Omental fat pad (tissue), 4 donors: ENCODE results near the gene EXOC6B. TPM values are rescaled to one million over a fixed set of nuclear protein-coding genes. Genes with fewer than 3 reads are reported as not detected.

Experiments used
- ATAC-seq: fragments of 150-250 bp; one replicate; pipeline ENCODE4 v1.9.1; 2016; ENCODE audit warnings: mild to moderate bottlenecking, moderate library complexity; ENCODE audit not compliant: low FRiP score
- DNase-seq: peaks from one replicate; pipeline ENCODE4 v3.0.0-alpha.2; 2019; ENCODE audit warnings: low spot score
- total RNA-seq, 4 donors: library from RNA; depleted of rRNA; stranded (reverse); fragments of >200 nt; gene quantifications; one replicate each; pipeline ENCODE4 v1.1.0, GENCODE V29; 2016
- TF ChIP-seq, protein P1 (sequence below), 3 donors: fragments of 450-650 bp; IDR thresholded peaks; one replicate each; pipeline ENCODE4 v1.5.1; 2016 to 2017; ENCODE audit warnings: antibody characterized with exemption in 3 of 3, mild to moderate bottlenecking in 3 of 3, moderate library complexity in 2 of 3

Gene EXOC6B
- total RNA-seq, 4 donors from 2014 or later: 25.6 to 38.3 (median 30.1) TPM

DNA sequence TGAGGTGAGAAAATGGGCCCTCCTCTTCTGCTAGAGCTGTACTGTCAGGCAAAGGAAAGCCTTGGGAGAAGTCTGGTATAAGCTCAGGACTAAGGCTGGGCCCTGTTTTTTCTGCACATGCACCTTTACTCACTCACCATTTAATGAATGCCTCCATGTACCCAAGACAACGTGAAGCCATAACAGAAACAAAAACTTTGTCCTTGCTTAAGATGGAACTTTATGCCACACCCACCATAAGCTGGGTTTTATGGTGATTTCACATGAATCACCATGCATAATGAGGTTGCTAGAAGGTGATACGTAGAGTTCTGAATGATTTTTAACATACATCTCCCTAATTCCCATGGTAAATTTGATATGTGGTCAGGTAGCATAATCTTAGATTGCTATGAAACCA lies 614.5 kb downstream of the EXOC6B start:
- TF ChIP-seq, protein P1, sequence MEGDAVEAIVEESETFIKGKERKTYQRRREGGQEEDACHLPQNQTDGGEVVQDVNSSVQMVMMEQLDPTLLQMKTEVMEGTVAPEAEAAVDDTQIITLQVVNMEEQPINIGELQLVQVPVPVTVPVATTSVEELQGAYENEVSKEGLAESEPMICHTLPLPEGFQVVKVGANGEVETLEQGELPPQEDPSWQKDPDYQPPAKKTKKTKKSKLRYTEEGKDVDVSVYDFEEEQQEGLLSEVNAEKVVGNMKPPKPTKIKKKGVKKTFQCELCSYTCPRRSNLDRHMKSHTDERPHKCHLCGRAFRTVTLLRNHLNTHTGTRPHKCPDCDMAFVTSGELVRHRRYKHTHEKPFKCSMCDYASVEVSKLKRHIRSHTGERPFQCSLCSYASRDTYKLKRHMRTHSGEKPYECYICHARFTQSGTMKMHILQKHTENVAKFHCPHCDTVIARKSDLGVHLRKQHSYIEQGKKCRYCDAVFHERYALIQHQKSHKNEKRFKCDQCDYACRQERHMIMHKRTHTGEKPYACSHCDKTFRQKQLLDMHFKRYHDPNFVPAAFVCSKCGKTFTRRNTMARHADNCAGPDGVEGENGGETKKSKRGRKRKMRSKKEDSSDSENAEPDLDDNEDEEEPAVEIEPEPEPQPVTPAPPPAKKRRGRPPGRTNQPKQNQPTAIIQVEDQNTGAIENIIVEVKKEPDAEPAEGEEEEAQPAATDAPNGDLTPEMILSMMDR (IDR thresholded peaks at IDR 0.05): no peak
- no peak for DNase-seq

DNA sequence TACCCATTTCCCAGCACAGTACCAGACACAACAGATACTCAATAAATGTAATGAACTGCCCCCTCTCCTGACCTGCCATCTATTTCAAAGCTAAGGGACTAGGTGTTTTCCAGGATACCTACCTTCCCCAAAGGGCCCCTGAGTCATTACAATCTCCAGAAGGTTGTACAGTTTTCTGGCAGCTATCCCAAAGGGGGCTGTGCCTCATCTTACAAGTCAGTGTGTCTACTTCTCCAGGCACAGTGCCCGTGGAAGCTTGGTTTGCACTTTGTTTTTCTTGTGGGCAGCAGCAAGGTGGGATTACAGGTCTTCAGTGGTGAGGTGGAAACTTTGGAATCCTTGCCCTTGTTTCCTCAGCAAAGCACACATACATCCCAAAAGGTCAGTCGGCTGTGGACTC lies 615.4 kb downstream of the EXOC6B start:
- DNase-seq: no peak
- TF ChIP-seq, protein P1 (IDR thresholded peaks at IDR 0.05): no peak
- no peak for ATAC-seq

More for the DNA sequence above, 614.5 kb downstream of the EXOC6B start:
- no peak for ATAC-seq

DNA sequence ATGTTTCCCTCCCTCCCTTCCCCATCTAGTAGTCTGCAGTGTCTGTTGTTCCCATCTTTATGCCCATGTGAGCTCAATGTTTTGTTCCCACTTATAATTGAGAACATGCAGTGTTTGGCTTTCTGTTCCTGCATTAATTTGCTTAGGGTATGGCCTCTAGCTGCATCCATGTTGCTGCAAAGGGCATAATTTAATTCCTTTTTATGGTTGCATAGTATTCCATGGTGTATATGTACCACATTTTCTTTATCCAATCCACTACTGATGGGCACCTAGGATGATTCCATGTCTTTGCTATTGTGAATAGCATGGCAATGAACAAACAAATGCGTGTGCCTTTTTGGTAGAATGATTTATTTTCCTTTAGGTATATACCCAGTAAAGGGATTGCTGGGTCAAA lies 617.6 kb downstream of the EXOC6B start:
- ATAC-seq (no peak), DNase-seq (no peak)
- TF ChIP-seq, protein P1 (IDR thresholded peaks at IDR 0.05): no peak

DNA sequence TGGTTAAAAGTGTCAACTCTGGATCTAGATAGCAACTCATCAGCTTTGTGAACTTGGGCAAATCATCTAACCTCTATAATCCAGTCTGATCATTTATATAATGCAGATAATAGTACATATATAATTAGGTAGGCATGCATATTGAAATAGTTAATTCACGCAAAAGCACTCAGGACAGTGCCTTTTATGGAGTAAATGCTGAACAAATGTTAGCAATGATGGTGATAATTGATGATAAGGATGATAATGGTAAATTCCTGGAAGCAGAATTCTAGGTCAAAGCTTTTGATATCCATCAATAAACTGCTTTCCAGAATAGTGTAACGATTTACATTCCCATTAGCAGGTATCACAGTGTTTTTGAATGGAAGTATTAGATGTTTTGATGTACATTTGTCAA lies 618.5 kb downstream of the EXOC6B start:
- ATAC-seq (no peak), DNase-seq (no peak)
- TF ChIP-seq, protein P1 (IDR thresholded peaks at IDR 0.05): no peak

DNA sequence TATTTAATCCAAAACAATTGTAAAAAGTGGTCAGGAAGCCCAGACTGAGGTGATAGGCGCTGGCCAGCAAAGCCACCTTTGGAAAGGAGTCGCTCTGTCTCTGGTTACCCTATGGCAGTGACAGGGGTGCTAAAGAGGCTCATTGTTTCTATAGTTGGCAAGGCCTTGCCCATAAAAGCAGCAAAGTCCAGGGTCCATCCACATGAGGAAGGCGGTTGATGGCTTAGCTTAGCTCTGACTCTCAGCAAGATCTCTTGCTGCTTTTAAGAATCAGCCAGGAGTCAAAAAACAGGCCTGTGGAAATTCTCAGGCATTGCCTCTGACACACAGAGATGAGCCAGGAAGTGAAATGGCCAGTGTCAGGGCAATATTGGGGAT lies 620.3 kb downstream of the EXOC6B start:
- TF ChIP-seq, protein P1 (IDR thresholded peaks at IDR 0.05): no peak
- DNase-seq: no peak
- no peak for ATAC-seq

DNA sequence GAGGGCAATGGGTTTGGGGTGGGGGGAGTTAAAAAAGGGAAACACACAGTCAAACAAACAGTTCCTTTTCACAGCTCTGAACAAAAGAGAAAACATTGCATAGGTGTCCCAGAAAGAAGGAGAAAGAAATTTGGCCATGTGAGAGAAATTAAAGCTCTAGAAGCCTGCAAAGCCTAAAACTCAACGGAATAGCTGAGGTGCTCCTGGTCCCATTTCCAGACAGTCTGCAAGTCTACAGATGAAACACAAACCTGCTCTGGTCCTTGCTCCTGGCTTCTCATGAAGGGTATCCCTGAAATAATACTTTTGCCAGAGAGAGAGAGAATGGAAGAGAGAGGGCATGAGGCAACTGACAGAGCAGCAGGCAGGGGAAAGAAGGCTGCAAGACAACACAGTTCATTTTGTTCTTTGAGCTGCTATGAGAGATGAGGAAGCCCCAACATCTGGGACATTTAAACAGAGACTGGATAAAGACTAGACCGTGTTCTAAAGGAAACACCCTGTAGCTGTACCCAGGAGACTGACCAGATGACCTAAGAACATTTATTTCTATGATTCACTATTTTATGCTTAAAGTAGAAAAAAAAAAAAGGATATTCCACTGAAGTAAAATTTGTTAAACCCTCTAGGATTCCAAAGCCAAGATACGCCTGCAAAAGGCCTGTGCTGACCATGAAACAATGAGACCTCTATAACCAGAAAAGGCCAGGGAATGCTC lies 620.9 kb downstream of the EXOC6B start:
- ATAC-seq: no peak
- TF ChIP-seq, protein P1 (IDR thresholded peaks at IDR 0.05): no peak

DNA sequence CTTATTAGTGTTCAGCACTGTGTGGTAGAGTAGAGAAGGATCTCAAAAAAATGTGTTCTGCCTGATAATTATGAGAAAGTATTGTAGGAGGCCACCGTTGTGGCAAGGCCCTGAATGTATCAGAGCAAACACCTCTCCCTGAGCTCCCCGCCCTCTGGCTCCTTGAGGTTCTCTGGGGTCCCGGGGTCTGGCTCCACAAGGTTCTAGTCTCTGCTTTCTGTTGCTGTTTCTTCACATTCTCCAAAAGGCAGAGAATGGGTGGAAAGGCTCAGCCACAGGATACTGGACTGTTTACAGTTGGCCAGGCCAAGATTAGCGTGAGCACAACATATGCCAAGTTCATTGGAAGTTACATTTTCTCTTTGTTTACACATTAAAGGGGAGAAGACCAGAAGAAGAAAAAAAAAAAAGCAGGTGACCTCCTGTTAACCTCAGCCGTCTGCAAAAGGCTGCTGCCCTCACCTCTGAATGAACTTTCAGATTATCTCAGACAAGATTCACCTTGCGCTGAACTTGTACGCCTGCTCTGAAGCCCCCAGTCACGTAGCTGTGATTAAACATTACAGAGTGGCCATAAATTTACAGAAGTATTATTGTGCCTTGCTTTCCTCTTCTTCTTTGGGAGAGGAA lies 621.6 kb downstream of the EXOC6B start:
- TF ChIP-seq, protein P1 (IDR thresholded peaks at IDR 0.05): no peak
- ATAC-seq (no peak), DNase-seq (no peak)

More for the DNA sequence above, 620.9 kb downstream of the EXOC6B start:
- no peak for DNase-seq
